Cardiac fibroblast (primary cell): ENCODE results near the gene UBE4A.

Experiments used
- DNase-seq, 2 donors: peaks; one replicate each; pipeline versions ENCODE4 v3.0.0 to v3.0.0-alpha.2; 2010; ENCODE audit warnings: low read depth in 2 of 2
- H3K4me3 ChIP-seq, 2 donors: replicated peaks in 1 of 2; 1 replicate in 1 of 2; 2 replicates in 1 of 2; pipeline ENCODE4 v1.5.1; 2011; ENCODE audit warnings: low read depth in 2 of 2, low read length in 2 of 2, mild to moderate bottlenecking in 2 of 2, moderate library complexity in 1 of 2
- CTCF ChIP-seq: IDR thresholded peaks from one replicate; pipeline ENCODE4 v1.5.1; 2011; ENCODE audit warnings: low read depth, mild to moderate bottlenecking, low read length, inconsistent platforms

UBE4A gene

GRCh38 chr11:118439646-118440045 is 80.2 kb downstream of the UBE4A start:
- no peak overlapping the region for H3K4me3 ChIP-seq
- no peak for DNase-seq
- TF ChIP-seq CTCF = no peak

- DNase-seq = no peak
- TF ChIP-seq CTCF = no peak
- no peak overlapping the region for H3K4me3 ChIP-seq
Observed at GRCh38 chr11:118441770-118442275, 82.4 kb downstream of the UBE4A start.

GRCh38 chr11:118442301-118442700 is 82.9 kb downstream of the UBE4A start:
- DNase-seq = no peak
- no peak for TF ChIP-seq CTCF

GRCh38 chr11:118442908-118443589 is 83.6 kb downstream of the UBE4A start:
- no peak for TF ChIP-seq CTCF

More at GRCh38 chr11:118442301-118442700, 82.9 kb downstream of the UBE4A start:
- H3K4me3 ChIP-seq = no peak overlapping the region

GRCh38 chr11:118443590-118444218 is 84.3 kb downstream of the UBE4A start:
- no peak for TF ChIP-seq CTCF
- no peak for DNase-seq
- no peak overlapping the region for H3K4me3 ChIP-seq

More at GRCh38 chr11:118442908-118443589, 83.6 kb downstream of the UBE4A start:
- H3K4me3 ChIP-seq = no peak overlapping the region
- no peak for DNase-seq

GRCh38 chr11:118447423-118447822 is 88.0 kb downstream of the UBE4A start:
- DNase-seq = no peak
- TF ChIP-seq CTCF = no peak
- no peak overlapping the region for H3K4me3 ChIP-seq
